HG03460 (cell line): ENCODE data around the gene BDH1.
"Not testable (repeated sequence)": the region's sequence is repeated elsewhere in the genome, so short reads cannot be mapped to it uniquely, and the experiment has no call there.

ENCODE experiments used
- ATAC-seq: cut with Tn5 transposase; IDR thresholded peaks from one replicate; pipeline ENCODE4 v1.9.1; 2021; ENCODE audit not compliant: unreplicated experiment

BDH1 gene

GRCh38 chr3:197490098-197491058 is 65.4 kb downstream of the BDH1 start:
- no peak for ATAC-seq

GRCh38 chr3:197487911-197488391 is 67.8 kb downstream of the BDH1 start:
- ATAC-seq: no peak

DNA sequence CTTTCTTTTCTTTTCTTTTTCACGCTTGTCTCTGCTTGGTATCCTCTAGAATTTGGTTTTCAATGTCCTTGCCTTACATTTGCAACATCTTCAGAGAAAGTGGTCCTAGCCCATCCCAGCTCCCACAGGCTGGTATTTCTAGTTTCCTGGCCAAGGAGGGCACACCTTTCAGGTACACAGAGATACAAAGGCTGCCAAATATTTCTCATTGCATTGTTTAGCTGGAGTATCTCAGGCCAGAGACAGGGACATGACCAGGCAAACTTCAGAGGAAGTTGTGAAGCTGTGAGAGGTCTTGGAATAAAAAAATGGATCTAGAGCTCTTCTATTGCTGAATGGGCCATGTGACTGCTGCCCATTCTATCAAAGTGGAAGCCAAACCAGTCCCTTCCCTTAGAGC is 68.9 kb downstream of the BDH1 start:
- ATAC-seq: no peak

GRCh38 chr3:197485143-197485542 is 70.6 kb downstream of the BDH1 start:
- no peak for ATAC-seq

- no peak for ATAC-seq
Observed at GRCh38 chr3:197484204-197484901, 71.4 kb downstream of the BDH1 start.

- no peak for ATAC-seq
Observed at GRCh38 chr3:197482001-197482400, 73.8 kb downstream of the BDH1 start.

DNA sequence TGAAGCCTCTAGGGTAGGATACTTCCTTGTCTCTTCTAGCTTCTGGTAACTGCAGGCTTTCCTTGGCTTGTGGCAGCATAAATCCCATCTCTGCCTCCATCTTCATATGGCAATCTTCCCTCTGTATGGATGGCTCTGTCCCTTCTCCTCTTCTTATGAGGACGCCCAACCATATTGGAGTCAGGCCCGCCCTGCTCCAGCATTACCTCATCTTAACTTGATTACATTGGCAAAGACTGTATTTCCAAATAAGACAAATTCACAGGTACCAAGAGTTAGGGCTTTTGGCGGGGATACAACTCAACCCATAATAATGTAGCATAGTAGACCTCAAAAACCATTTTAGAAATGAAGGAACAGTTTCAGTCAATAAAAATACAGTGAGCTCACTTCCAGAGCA is 75.4 kb downstream of the BDH1 start:
- no peak for ATAC-seq

DNA sequence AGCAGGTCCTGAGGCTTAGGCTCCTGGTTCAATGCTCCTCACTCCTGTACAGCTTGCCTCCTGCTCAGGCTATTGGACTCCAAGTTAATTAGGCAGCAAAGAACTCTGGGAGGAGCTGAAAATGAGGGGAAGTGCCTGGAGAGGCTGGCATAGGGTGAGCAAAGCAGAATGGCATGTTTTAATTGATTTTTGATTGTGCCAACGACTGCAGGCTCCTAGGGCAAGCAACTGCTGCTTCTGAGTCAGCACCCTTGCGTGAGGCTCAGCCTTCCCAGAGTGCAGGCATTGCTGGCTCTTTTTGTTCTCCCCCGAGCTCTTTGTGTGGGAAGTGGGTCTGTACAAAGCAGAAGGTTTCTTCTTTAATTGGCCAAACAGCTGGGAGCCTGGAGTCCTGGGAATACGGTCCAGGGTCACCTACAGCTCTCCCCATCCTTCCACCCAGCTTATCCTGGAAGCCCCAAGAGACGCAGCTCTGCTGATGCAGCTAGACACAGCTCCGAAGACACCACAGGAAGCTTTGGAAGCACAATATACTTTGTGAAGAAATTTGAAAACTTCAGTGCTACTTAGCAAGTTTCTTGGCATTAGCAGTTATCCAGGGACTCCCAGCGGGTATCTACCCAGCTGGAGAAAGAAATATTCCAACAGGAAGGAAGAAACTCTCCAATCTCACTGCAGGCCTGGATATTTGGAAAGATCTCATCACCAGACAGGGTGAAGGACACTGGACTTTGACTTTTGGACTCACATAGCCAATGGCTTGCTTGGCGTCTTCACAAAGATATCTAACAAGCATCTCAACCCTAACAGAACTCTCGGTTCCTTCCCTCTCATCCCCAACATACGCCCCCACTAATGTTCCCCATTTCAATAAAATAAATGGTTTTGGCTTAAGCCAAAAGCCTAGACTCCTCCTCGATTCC is 76.8 kb downstream of the BDH1 start:
- ATAC-seq: no peak

DNA sequence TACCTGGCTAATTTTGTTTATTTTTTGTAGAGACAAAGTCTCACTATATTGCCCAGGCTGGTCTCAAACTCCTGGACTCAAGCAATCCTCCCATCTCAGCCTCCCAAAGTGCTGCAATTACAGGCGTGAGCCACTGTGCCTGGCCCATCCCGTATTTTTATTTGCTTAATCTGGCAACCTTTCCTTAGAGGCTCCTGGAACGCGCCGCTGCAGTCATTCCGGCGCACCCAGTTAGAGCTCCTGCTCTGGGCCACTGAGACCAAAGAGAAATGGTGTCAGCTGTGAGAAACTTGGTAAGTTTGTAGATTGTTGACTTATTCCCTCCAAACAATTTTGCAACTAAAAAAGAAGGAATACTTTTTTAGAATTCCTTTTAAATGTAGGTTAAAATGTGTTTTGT is 78.0 kb downstream of the BDH1 start:
- ATAC-seq: not testable (repeated sequence)

DNA sequence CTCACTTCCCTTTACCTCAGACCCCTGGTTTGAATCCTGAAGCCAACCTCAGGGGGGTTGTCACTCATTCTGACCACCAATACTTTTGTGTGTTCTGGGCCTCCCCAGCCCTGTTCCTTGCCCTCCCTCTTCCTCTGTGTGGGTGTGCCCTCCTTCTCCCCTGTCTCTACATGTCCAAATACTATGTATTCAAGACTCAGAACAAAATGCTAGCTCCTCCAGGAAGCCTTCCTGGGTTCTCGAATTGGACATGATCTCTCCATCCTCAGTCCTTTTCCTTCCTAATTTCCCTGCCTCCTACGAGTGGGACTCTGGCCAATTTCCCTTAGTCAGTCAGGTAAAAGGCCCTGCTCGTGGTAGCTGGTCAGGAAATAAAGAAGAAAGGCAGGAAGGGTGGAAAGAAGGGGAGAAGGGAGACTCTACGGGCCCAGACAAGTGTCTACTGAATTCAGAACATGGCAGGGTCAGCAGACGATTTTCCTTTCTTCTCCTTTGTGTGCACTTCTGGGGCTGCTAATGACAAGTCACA is 79.7 kb downstream of the BDH1 start:
- no peak for ATAC-seq

GRCh38 chr3:197475514-197475913 is 80.3 kb downstream of the BDH1 start:
- ATAC-seq: no peak

GRCh38 chr3:197472151-197472550 is 83.6 kb downstream of the BDH1 start:
- no peak for ATAC-seq

DNA sequence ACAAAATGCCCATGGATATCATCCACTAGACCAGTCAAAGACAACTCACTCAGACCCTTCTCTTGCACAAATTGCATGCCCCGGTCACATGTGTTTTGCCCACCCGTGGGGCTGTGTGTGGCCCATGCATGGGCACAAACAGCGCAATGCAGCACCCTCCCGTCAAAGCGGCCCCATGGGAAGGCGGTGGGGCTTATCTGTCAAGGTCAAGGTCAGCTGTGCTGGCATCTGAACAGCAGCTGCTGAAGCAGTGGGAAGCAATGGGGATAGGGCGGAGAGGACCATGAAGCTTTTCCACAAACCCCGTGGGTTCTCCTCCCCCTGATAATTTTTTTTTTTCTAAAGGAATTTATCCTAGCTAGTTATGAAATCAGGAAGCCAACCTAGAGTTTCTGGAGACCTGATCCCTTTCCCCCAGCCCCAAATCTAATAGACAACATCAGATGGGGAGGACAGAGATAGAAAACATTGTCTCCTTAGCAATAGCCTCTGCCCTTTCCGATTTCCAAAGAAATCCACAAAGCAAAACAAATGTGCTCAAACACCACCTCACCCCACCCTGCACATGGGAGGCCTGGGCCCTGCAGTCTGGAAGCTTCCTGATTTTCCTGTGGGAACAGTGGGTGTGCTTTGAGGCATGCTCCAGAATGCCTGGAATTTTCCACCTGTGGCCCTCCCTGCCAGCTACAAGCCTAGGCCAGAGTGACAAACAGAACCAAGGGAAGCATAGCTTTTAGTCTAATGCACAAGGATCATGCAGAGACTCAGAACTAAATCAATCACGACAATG is 84.4 kb downstream of the BDH1 start:
- no peak for ATAC-seq

- ATAC-seq: no peak
Observed at GRCh38 chr3:197468866-197469382, 86.8 kb downstream of the BDH1 start.

GRCh38 chr3:197468167-197468566 is 87.6 kb downstream of the BDH1 start:
- ATAC-seq: no peak

- no peak for ATAC-seq
Observed at GRCh38 chr3:197466586-197467399, 89.0 kb downstream of the BDH1 start.

- no peak for ATAC-seq
Observed at GRCh38 chr3:197465996-197466549, 89.7 kb downstream of the BDH1 start.

DNA sequence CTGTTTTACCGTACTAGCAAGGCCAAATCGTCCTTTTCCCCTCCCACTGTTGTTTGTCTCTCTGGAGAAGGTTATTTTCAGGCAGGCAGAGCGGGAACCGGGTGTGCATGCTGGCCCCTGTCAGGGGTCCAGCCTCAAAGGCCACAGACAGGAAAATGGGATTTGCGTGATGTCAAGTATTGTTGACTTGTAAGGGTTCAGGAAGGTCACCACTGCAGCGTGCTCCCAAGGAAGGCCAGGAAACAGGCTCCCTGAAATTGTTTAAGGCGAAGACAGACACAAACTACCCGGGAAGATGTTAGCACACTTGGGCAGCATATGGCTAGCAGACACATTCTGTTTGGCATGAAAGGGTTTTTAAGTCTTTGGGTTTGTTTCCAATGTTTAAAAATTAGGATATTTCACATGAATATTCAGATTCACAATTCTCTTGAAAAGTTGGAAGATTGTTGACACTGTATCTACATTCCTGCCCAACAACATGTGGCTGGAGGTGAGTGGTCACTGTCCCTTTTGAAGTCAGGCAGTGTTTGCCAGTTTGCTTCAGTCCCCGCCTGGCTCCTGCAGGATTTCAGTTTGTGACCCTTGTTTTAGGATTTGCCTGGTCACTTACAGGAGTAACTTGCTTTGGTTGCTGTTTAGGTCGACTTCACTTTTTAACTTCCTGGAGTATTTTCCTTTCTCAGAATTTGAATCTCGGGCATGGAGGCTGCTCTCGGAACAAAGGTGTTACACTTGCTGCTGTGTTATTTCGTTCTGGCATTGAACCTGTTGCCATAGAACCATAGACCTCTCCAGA is 90.4 kb downstream of the BDH1 start:
- ATAC-seq: no peak
